Suprapubic skin (tissue), 3 donors: Measurements from ENCODE around the gene FXYD5.

Source experiments
- EP300 ChIP-seq: sonication (generic); formaldehyde crosslinking; IDR thresholded peaks from one replicate; pipeline ENCODE4 v1.6.1; 2017; ENCODE audit warnings: antibody characterized with exemption
- POLR2A ChIP-seq, 2 donors: fragments of 450-650 bp; IDR thresholded peaks; one replicate each; pipeline ENCODE4 v1.6.1; 2017; ENCODE audit warnings: antibody characterized with exemption in 2 of 2, mild to moderate bottlenecking in 2 of 2, moderate library complexity in 2 of 2
- TF ChIP-seq, protein P1 (sequence below), 2 donors: fragments of 200-600 bp in 1 of 2; fragments of 450-650 bp in 1 of 2; sonication (generic) in 1 of 2; IDR thresholded peaks; one replicate each; pipeline ENCODE4 v1.5.1; 2016 to 2019; ENCODE audit warnings: antibody characterized with exemption in 2 of 2, mild to moderate bottlenecking in 1 of 2, moderate library complexity in 1 of 2

GRCh38 chr19:35133826-35134225 is 20.7 kb upstream of the FXYD5 start:
- TF ChIP-seq POLR2A (IDR thresholded peaks at IDR 0.05) (no peak), EP300 (no peak)
- TF ChIP-seq, protein P1, sequence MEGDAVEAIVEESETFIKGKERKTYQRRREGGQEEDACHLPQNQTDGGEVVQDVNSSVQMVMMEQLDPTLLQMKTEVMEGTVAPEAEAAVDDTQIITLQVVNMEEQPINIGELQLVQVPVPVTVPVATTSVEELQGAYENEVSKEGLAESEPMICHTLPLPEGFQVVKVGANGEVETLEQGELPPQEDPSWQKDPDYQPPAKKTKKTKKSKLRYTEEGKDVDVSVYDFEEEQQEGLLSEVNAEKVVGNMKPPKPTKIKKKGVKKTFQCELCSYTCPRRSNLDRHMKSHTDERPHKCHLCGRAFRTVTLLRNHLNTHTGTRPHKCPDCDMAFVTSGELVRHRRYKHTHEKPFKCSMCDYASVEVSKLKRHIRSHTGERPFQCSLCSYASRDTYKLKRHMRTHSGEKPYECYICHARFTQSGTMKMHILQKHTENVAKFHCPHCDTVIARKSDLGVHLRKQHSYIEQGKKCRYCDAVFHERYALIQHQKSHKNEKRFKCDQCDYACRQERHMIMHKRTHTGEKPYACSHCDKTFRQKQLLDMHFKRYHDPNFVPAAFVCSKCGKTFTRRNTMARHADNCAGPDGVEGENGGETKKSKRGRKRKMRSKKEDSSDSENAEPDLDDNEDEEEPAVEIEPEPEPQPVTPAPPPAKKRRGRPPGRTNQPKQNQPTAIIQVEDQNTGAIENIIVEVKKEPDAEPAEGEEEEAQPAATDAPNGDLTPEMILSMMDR (IDR thresholded peaks at IDR 0.05): no peak
